ENCODE measurements around the gene S100Z. TPM values are rescaled to one million over a fixed set of nuclear protein-coding genes. Genes with fewer than 3 reads are reported as not detected.

The S100Z gene
- total RNA-seq, 1 experiment from 2014 or later: not detected

- in situ Hi-C loops (cut with HindIII; ENCODE audit: low pct_unique_long_range_greater_than_20kb, low sequenced_read_pairs) (no loop called here), intact Hi-C loops (cut with micrococcal nuclease; ENCODE audit: unreplicated experiment) (no loop called here)
- H3K9me3 ChIP-seq (ENCODE audit: control insufficient read depth, insufficient read depth, low read depth, low read length): no peaks in the 10 kb centered on the region
- H3K36me3 ChIP-seq (ENCODE audit: control insufficient read depth, insufficient read depth, low read length): peaks cover 4% of the 10 kb centered on the region; the same call in 1 of the 2 replicates
- no TSS peak for BruUV-seq (replicated peaks)
- ChIA-PET CTCF (interaction anchor here (0.6 to 3.2 kb wide), 2 partner anchors 10 to 23 kb away, joined by 10 to 14 read pairs; no protein-coding TSS in a partner anchor), POLR2A (interaction anchor here (1.1 to 1.5 kb wide), 2 partner anchors 10 to 11 kb away, joined by 3 to 5 read pairs; no protein-coding TSS in a partner anchor)
- peaks cover 30% of the 10 kb centered on the region for H3K4me1 ChIP-seq (ENCODE audit: control insufficient read depth, insufficient read depth, low read length)
- H3K27ac ChIP-seq (ENCODE audit: low read length): peak overlapping the region; percentile 39
- TF ChIP-seq SIN3A (IDR thresholded peaks at IDR 0.05; ENCODE audit: borderline replicate concordance, insufficient read depth, low read depth, low read length): no peak
- TF ChIP-seq CTCF (IDR thresholded peaks at IDR 0.05): no peak
- no peak for TF ChIP-seq POLR2AphosphoS5 (IDR thresholded peaks at IDR 0.05; ENCODE audit: low read depth, low read length)
- TF ChIP-seq REST (IDR thresholded peaks at IDR 0.05; ENCODE audit: insufficient read depth in 1 of 2, low read depth in 2 of 2, low read length in 1 of 2): no peak
- no peaks in the 10 kb centered on the region for H3K27me3 ChIP-seq (ENCODE audit: control insufficient read depth, insufficient read depth, low read length)
- H3K4me3 ChIP-seq (ENCODE audit: low read depth in 2 of 2, low read length in 2 of 2): no peak overlapping the region
- DNase-seq (ENCODE audit: low read depth, low spot score): no peak
- ATAC-seq: no peak
Observed at GRCh38 chr5:76816110-76816831, 33.5 kb upstream of the S100Z start.

GRCh38 chr5:76818844-76819831 is 30.7 kb upstream of the S100Z start, which contains the start of gene F2RL1:
Gene F2RL1 (plus strand): TSS chr5:76819030. CDS start chr5:76819183, 153 bp downstream.
- H3K9me3 ChIP-seq (ENCODE audit: control insufficient read depth, insufficient read depth, low read depth, low read length): no peaks in the 10 kb centered on the region
- peaks cover 39% of the 10 kb centered on the region for H3K4me1 ChIP-seq (ENCODE audit: control insufficient read depth, insufficient read depth, low read length)
- TF ChIP-seq POLR2AphosphoS5 (IDR thresholded peaks at IDR 0.05; ENCODE audit: low read depth, low read length) (no peak; the same call in 1 of the 2 replicates), TCF7L2 (IDR thresholded peaks at IDR 0.05; ENCODE audit: low read depth, low read length) (no peak), CTCF (IDR thresholded peaks at IDR 0.05) (no peak), REST (IDR thresholded peaks at IDR 0.05; ENCODE audit: insufficient read depth in 1 of 2, low read depth in 2 of 2, low read length in 1 of 2) (no peak), SIN3A (IDR thresholded peaks at IDR 0.05; ENCODE audit: borderline replicate concordance, insufficient read depth, low read depth, low read length) (peak; percentile 49; the same call in 1 of the 2 replicates)
- intact Hi-C loops (cut with micrococcal nuclease; ENCODE audit: unreplicated experiment) (no loop called here), in situ Hi-C loops (cut with HindIII; ENCODE audit: low pct_unique_long_range_greater_than_20kb, low sequenced_read_pairs) (no loop called here)
- DNase-seq (ENCODE audit: low read depth, low spot score) (no peak), ATAC-seq (peak; percentile 82)
- H3K36me3 ChIP-seq (ENCODE audit: control insufficient read depth, insufficient read depth, low read length): peaks cover 4% of the 10 kb centered on the region; the same call in 1 of the 2 replicates
- no TSS peak for BruUV-seq (replicated peaks)
- peak within 1 kb of the TSS; percentile 62 to 70 for H3K4me3 ChIP-seq (ENCODE audit: low read depth in 2 of 2, low read length in 2 of 2)
- POLR2A ChIA-PET: interaction anchor here (0.5 to 0.9 kb wide), 5 partner anchors 13 to 1351 kb away, joined by 3 to 10 read pairs (median 5); no protein-coding TSS in a partner anchor
- CTCF ChIA-PET: interaction anchor here (0.5 to 3.2 kb wide), 3 partner anchors 13 to 249 kb away, joined by 3 to 14 read pairs (median 5); no protein-coding TSS in a partner anchor
- no peaks in the 10 kb centered on the region for H3K27me3 ChIP-seq (ENCODE audit: control insufficient read depth, insufficient read depth, low read length)
- H3K27ac ChIP-seq (ENCODE audit: low read length): peak within 1 kb of the TSS; percentile 92

All from Panc1 (cell line).